ENCODE measurements around the gene PRKCZ.

The PRKCZ gene

GRCh38 chr1:2179283-2180013, 129.2 kb downstream of the PRKCZ start:
- no peak for DNase-seq (ENCODE audit: low read depth)

DNA sequence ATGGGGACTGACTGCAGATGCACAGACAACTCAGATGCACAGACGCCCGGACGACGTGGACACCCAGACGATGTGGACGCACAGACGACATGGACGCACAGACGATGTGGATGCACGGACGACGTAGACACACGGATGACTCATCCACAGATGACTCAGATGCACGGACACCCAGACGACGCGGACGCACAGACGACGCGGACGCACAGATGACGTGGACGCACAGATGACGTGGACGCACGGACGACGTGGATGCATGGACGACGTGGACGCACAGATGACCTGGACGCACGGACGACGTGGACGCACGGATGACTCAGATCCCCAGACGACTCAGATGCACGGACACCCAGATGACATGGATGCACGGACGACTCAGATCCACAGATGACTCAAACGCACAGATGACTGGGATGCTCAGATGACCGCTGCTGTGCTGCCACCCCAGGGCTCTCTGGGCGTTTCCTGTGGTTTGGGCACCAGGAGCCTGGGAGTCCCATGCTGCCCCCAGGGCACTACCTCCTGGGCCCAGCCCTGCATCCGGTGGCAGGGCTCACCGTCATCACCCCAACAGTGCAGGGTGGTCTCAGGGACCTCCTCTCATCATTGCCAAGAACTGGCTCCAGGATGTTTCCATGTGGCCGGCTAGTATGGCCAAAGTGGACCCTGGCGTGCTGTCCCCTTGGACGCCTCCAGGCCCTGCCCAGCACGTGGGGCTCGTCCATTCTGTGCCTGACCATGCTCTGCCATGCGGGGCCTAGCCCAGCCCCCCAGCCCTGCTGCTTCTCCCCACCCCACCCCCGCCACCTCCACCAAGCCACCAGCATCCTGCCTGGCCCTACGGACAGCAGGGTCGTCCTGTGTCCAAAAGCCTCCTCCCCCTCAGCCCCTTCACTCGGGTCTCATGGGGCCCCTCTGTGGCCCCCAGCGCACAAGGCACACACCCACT, 130.4 kb downstream of the PRKCZ start:
- DNase-seq (ENCODE audit: low read depth), result no peak

- DNase-seq (ENCODE audit: low read depth), result no peak
Measured at GRCh38 chr1:2181271-2181670, 131.1 kb downstream of the PRKCZ start.

DNA sequence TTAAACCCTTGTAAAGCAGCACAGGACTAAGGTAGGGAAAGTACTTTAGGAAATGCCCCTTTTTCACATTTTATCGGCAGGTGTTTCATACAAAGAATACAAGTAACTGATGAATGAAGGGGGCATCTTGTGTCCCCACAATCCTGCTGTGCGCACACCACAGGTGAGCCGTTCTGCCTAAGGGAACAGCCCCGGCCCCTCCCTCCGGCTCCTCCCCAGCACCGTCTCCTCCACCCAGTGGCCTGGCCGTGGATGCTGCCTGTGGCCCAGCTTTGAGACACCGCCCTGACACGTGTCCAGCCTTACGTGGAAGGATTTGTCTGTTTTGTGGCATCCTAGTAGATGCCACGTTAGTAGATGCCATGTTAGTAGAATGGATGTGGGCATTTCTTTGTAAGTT, 131.5 kb downstream of the PRKCZ start:
- DNase-seq (ENCODE audit: low read depth), result no peak

DNA sequence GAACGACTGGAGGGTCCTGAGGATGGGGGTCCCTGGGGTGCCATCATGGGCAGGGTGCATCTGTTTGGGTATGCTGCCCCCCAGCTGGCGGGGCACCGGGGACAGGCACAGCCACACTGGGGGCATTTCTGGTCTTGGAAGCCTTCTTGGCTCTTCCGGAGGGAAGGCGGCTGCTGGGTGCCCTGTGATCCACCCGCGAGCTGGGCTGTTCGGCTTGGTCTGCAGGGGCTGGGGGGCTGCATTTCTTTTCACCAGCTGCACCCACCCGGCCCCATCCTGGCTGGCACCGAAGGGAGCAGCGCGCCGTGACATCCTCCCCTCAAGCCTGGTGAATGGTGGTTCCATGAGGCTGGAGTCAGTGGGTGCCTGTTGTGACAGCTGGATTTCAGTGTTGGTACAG, 132.2 kb downstream of the PRKCZ start:
- DNase-seq (ENCODE audit: low read depth), result no peak

GRCh38 chr1:2183937-2184334, 133.7 kb downstream of the PRKCZ start:
- no peak for DNase-seq (ENCODE audit: low read depth)

DNA sequence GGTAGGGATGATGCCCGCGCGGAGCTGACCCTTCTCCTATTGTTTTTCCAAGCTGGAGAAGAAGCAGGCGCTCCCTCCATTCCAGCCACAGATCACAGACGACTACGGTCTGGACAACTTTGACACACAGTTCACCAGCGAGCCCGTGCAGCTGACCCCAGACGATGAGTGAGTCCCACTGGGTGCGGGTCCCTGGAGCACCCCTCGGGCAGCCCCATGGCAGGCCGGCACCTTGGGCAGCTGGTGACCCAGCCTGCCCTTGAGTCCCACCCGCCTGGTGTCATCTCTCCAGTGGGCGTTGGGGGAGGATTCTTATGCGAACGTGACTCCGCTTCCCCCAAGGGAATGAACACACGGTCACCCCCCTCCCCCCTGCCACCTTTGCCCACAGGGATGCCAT, 134.3 kb downstream of the PRKCZ start:
- no peak for DNase-seq (ENCODE audit: low read depth)

GRCh38 chr1:2184934-2185333, 134.7 kb downstream of the PRKCZ start:
- DNase-seq (ENCODE audit: low read depth), result no peak

DNA sequence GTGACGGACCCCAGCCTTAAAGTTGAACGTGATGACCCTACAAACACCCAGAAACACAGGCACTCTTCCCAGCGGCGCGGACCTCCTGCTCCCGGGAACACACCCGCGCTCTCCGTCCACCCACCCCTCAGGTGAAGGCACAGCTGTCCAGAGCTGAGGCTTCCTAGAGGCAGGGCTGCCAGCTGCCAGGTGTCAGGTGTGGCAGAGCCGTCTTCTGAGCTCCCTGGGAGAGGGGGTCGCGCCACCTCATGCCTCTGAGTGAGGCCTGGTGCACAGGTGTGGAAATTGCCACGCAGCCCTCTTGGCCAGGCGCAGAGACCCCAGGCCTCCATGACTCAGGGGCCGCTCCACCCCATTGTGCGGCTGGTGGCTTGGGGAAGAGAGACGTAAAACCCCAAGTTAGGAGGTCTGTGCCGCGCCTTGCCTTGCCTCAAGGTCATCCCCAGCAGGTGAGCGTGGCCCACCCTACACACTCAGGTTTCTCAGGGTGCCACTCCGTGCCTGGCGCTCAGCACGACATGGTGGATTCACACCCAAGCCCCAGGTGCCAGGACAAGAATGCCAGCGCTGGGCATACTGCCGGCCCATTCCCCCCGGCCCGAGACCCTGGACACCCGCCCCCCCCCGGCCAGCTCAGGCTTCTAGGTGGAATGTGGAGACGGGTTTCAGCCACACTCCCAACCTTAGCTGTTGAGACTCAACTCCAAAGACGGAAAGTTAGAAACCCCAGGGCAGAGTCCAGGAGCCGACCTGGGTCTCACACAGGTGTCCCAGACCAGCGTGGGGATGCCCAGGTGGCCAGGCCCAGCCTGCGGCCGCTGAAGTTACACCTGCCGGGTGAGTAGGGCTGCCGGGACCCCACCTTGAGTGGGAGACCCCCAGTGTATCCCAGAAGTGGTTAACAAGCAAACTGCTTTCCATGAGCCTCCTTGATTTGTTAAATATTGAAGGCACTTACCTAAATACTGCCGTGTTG, 136.0 kb downstream of the PRKCZ start:
- DNase-seq (ENCODE audit: low read depth), result no peak

DNA sequence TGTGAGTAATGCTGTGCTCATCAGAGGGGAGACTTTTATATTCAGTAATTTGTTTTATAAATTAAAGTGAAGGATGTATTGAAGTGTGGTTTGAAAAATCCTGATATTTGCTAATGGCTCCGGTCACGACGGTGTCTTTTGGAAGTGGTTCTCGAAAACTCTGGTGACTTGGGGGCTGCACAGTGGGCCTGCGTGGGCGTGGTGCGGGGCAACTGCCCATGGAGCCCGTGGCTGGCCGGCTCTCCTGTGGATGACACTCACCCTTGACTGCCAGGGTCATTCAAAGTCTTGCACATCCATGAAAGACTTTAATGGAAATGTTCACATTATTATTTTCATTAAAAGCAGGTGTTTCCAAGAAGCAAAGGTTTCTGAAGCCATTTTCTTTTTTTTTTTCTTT, 136.7 kb downstream of the PRKCZ start:
- no peak for DNase-seq (ENCODE audit: low read depth)

- no peak for DNase-seq (ENCODE audit: low read depth)
Measured at GRCh38 chr1:2187619-2188018, 137.4 kb downstream of the PRKCZ start.

DNA sequence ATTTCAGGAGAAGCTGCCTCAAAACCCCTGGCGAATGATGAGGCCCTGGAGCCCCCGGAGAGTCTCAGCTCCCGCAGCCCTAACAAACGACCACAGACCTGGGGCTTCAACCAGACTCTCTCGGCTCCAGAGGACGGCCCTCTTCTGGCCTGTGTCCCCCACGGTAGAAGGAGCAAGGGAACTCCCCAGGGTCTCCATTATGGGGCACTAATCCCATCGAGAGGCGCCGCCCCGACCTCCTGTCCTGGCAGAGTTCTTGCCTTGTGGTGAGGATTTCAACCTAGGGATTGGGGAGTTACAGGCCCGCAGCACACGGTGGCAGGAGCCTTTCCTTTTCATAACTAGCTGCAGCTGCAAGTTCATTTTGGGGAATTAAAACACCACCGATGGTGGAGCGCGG, 138.1 kb downstream of the PRKCZ start:
- DNase-seq (ENCODE audit: low read depth), result no peak

- peak; percentile 84 for DNase-seq (ENCODE audit: low read depth)
Measured at GRCh38 chr1:2189459-2190425, 139.5 kb downstream of the PRKCZ start.

- no peak for DNase-seq (ENCODE audit: low read depth)
Measured at GRCh38 chr1:2190491-2190976, 140.3 kb downstream of the PRKCZ start.

- no peak for DNase-seq (ENCODE audit: low read depth)
Measured at GRCh38 chr1:2192031-2192995, 142.1 kb downstream of the PRKCZ start.

DNA sequence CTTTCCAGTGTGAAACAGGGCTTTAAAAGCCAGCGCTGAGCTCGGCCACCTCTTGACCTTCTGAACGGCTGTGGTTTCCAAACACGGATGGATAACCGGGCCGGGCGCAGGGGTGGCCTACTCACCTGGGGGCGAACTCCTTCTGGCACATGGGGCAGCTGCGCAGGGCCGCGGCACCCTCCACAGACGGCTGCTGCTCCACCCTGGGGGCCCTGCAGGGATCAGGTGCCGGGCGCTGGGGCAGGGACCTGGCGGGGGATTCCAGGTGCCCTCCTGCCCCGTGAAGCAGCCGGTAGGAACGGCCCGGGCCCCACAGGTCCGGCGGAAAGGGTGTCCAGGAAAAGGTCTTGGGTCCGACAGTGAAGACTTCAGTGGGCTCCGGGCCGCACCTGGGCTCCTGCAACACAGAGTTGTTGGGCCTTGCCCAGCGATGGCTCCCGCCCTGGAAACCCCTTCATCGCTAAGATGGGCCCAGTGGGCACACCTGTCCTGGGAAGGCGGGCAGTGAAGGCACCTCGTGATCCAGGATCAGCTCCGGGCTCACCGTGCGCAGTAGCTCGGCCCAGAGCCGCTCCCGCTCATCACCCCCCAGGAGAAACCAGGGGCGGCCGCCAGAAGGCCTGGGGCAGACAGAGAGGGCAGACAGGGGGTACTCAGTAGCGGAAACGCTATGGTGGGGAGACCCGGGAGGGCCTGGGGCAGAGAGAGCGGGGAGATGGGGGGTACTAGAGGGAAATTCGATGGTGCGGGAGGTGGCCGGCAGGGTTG, 143.5 kb downstream of the PRKCZ start:
- no peak for DNase-seq (ENCODE audit: low read depth)

DNA sequence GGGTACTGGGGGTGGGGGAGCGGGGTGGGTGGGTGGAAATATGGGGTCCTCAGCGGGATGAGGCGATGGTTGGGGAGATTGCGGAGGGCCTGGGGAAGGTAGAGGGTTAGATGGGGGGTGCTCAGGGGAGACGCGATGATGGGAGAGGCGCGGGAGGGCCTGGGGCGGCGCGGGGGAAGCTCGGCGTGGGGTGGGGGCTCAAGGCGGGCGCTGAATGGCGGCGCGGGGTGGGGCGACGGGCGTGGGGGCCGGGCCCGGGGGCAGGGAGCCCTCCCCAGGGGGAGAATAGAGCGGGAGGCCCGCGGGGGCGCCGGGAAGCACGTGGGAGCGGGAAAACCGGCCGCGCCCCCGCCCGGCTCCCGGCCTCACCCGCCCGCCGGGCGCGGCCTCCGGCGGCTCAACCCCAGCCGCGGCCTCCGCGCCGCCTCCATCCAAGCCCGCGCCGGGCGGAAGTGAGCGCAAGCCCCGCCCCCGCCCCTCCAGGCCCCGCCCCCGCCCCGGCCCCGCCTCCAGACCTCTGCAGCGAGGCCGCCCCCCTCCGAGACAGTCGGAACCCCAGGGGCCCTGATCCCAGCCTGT, 144.2 kb downstream of the PRKCZ start, which contains the start of gene FAAP20:
FAAP20 (minus strand) TSS at position 454 of the 579 bp plus-strand sequence; CDS start at position 431, 23 bp downstream.
- peak; percentile 63 for DNase-seq (ENCODE audit: low read depth)
